Fibroblast of villous mesenchyme (primary cell): ENCODE measurements around the gene CFAP65. TPM values are rescaled to one million over a fixed set of nuclear protein-coding genes. Genes with fewer than 3 reads are reported as not detected.

ENCODE experiments used
- DNase-seq: peaks from one replicate; pipeline ENCODE4 v3.0.0-alpha.2; 2010; ENCODE audit warnings: low read depth
- H3K4me3 ChIP-seq: 2 replicates; pipeline ENCODE4 v1.5.1; 2011; ENCODE audit warnings: low read depth, mild to moderate bottlenecking, low read length
- total RNA-seq: library from RNA; depleted of rRNA; stranded (reverse); fragments of >200 nt; gene quantifications from 2 replicates; pipeline ENCODE4 v1.2.3, GENCODE V29; 2012
- TF ChIP-seq, protein P1 (sequence below): IDR thresholded peaks from 2 replicates; pipeline ENCODE4 v1.5.1; 2012; ENCODE audit warnings: low read depth, mild to moderate bottlenecking, low read length; ENCODE audit not compliant: insufficient read depth

Gene CFAP65
- total RNA-seq, 1 donor = not detected

GRCh38 chr2:219020604-219021365 is 20.5 kb downstream of the CFAP65 start:
- no peak for DNase-seq
- TF ChIP-seq, protein P1, sequence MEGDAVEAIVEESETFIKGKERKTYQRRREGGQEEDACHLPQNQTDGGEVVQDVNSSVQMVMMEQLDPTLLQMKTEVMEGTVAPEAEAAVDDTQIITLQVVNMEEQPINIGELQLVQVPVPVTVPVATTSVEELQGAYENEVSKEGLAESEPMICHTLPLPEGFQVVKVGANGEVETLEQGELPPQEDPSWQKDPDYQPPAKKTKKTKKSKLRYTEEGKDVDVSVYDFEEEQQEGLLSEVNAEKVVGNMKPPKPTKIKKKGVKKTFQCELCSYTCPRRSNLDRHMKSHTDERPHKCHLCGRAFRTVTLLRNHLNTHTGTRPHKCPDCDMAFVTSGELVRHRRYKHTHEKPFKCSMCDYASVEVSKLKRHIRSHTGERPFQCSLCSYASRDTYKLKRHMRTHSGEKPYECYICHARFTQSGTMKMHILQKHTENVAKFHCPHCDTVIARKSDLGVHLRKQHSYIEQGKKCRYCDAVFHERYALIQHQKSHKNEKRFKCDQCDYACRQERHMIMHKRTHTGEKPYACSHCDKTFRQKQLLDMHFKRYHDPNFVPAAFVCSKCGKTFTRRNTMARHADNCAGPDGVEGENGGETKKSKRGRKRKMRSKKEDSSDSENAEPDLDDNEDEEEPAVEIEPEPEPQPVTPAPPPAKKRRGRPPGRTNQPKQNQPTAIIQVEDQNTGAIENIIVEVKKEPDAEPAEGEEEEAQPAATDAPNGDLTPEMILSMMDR = no peak
- H3K4me3 ChIP-seq = no peak overlapping the region

DNA sequence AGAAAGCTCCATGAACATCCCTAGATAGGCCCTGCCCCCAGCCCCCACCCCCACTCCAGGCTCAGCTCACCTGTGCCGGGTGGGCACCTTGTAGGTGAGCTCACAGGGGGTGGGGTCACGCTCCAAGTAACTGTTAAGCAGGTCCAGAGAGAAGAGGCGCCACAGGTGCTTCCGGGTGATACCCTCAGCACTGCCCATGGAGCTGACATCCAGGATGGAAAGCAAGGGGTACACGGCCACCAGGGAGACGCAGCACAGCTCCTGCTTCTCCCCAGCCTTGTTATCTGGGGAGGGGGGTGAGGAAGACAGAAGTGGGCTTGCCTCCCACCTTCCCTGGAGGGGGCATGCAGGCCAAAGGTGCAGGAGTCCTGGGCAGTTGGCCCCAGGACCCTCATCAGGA is 21.9 kb downstream of the CFAP65 start:
- no peak for DNase-seq
- TF ChIP-seq, protein P1 = no peak

DNA sequence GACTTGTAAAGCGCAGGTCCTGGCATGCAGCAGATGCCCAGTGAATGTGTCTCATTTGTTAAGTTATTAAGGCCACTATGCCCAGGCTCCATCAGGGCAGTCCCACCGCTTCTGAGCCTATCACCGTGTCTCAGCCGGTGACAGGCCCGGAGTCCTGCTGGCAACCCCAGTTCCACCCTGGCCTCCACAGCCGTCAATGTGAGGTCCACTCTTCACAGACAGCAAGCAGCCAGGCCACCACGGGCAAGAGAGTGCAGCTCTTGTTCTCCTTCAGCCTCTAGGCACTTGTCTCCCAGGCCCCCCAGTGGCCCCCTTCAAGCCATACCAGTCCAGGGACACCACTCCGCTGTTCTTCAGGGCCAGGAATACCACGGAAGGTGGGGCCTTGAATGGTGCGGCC is 22.6 kb downstream of the CFAP65 start:
- TF ChIP-seq, protein P1 = no peak
- H3K4me3 ChIP-seq = no peak overlapping the region
- no peak for DNase-seq

More for the DNA sequence above, 21.9 kb downstream of the CFAP65 start:
- H3K4me3 ChIP-seq = no peak overlapping the region

- H3K4me3 ChIP-seq = no peak overlapping the region
- no peak for DNase-seq
- TF ChIP-seq, protein P1 = no peak
Measured at GRCh38 chr2:219018286-219018685, 23.0 kb downstream of the CFAP65 start.

DNA sequence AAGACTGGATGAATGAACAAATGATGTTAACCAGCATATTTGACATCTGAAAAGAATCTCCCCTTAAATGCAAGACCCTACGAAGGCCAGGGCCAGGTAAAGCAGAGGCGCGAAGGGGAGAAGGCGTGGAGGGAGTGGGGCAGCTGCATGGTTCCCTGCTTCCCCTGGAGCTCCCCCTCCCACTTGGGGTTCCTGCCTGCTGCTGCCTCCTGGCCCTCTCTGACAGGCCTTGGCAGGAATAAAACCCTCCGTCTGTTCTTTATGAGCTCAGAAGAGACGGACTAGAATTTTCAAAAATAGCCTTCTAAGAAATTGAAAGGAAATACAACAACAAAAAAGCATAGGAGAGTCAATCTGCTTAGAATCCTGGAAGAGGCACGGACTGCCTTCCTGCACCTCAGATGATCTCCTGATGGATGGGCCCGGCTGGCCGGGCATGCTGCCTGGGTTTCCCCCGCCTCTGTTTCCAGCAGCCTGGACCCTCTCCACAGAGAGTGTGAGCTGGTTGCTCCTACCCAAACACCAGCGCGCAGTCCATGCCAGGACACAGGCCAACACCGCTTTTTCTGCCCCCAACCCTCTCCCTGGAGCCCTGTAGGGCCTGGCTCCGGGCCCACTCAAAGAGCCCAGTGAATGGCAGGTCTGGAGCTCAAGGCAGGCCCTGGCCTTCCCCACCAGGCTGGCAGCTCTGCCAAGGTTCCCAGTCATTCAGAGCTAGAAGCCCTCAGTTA is 23.9 kb downstream of the CFAP65 start:
- TF ChIP-seq, protein P1 = no peak
- no peak overlapping the region for H3K4me3 ChIP-seq
- no peak for DNase-seq

GRCh38 chr2:219016721-219017120 is 24.6 kb downstream of the CFAP65 start:
- no peak for DNase-seq
- TF ChIP-seq, protein P1 = no peak

GRCh38 chr2:219010873-219011272 is 30.4 kb downstream of the CFAP65 start:
- DNase-seq = no peak
- TF ChIP-seq, protein P1 = no peak
- H3K4me3 ChIP-seq = no peak overlapping the region

More at GRCh38 chr2:219016721-219017120, 24.6 kb downstream of the CFAP65 start:
- no peak overlapping the region for H3K4me3 ChIP-seq
